ENCODE data around the gene SPI1. TPM values are rescaled to one million over a fixed set of nuclear protein-coding genes. Genes with fewer than 3 reads are reported as not detected.
A peak's percentile ranks its signal among the peaks of the same experiment; 100 is the strongest.

Gene SPI1
- total RNA-seq, 1 donor from 2014 or later = 15.5 TPM

DNA sequence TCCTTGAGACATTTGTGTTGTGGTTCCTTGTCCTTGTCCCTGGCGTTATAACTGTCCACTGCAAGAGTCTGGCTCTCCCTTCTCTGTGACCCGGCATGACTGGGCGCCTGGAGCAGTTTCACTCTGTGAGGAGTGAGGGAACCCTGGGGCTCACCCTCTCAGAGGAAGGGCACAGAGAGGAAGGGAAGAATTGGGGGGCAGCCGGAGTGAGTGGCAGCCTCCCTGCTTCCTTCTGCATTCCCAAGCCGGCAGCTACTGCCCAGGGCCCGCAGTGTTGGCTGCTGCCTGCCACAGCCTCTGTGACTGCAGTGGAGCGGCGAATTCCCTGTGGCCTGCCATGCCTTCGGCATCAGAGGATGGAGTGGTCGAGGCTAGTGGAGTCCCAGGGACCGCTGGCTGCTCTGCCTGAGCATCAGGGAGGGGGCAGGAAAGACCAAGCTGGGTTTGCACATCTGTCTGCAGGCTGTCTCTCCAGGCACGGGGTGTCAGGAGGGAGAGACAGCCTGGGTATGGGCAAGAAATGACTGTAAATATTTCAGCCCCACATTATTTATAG, 48.8 kb downstream of the SPI1 start:
- Histone ChIP-seq H3K36me3 (peaks cover 0 to 43% of the 10 kb centered on the region in 2 donors), H3K4me1 (peaks cover 13% of the 10 kb centered on the region), H3K4me3 (no peak overlapping the region), H3K27ac (no peak overlapping the region), H3K9me3 (no peaks in the 10 kb centered on the region), H3K27me3 (no peaks in the 10 kb centered on the region)
- DNase-seq (ENCODE audit: extremely low spot score in 2 of 2) = peak in 1 of 2 donors; percentile 72
- intact Hi-C loops (cut with DNase I) = no loop called here
- no peak for TF ChIP-seq POLR2AphosphoS5 (IDR thresholded peaks at IDR 0.05; ENCODE audit: insufficient read depth in 1 of 2, low read depth in 1 of 2)
- TF ChIP-seq, protein P1, sequence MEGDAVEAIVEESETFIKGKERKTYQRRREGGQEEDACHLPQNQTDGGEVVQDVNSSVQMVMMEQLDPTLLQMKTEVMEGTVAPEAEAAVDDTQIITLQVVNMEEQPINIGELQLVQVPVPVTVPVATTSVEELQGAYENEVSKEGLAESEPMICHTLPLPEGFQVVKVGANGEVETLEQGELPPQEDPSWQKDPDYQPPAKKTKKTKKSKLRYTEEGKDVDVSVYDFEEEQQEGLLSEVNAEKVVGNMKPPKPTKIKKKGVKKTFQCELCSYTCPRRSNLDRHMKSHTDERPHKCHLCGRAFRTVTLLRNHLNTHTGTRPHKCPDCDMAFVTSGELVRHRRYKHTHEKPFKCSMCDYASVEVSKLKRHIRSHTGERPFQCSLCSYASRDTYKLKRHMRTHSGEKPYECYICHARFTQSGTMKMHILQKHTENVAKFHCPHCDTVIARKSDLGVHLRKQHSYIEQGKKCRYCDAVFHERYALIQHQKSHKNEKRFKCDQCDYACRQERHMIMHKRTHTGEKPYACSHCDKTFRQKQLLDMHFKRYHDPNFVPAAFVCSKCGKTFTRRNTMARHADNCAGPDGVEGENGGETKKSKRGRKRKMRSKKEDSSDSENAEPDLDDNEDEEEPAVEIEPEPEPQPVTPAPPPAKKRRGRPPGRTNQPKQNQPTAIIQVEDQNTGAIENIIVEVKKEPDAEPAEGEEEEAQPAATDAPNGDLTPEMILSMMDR (IDR thresholded peaks at IDR 0.05) = no peak

DNA sequence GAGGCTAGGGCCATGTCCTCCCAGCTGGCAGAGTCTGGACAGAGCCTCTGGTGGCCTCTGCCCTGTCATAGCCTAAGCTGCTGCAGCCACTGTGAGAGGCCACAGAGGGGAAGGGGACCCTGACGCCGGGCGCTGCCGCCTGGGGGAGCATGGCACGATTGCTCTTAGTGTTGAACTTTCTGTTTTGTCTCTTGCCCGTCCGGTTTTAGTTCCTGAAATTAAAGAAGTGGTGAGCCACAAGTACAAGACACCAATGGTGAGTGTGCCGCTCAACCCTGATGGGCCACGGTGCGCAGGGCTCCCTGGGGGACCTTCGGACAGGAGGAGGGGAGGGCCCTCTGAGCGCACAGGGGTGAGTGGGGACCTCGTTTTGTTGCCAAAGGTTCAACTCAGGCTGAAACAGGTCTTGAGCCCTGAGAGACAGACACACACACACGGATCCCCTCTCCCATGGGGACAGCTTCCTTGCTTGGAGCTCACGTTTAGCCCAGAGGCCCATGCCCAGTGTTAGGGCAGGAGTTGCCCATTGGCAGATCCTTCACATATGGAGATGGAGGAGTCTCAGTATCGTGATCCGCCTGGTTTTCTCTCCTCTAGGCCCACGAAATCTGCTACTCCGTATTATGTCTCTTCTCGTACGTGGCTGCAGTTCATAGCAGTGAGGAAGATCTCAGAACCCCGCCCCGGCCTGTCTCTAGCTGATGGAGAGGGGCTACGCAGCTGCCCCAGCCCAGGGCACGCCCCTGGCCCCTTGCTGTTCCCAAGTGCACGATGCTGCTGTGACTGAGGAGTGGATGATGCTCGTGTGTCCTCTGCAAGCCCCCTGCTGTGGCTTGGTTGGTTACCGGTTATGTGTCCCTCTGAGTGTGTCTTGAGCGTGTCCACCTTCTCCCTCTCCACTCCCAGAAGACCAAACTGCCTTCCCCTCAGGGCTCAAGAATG, 49.6 kb downstream of the SPI1 start:
- Histone ChIP-seq H3K4me1 (peaks cover 13% of the 10 kb centered on the region), H3K4me3 (no peak overlapping the region), H3K9me3 (no peaks in the 10 kb centered on the region), H3K27ac (no peak overlapping the region), H3K27me3 (no peaks in the 10 kb centered on the region), H3K36me3 (peaks cover 0 to 43% of the 10 kb centered on the region in 2 donors)
- DNase-seq (ENCODE audit: extremely low spot score in 2 of 2) = peak in 1 of 2 donors; percentile 72
- intact Hi-C loops (cut with DNase I) = no loop called here
- TF ChIP-seq POLR2AphosphoS5 (IDR thresholded peaks at IDR 0.05; ENCODE audit: insufficient read depth in 1 of 2, low read depth in 1 of 2) (no peak), POLR2A (IDR thresholded peaks at IDR 0.05) (no peak)
- TF ChIP-seq, protein P1 (IDR thresholded peaks at IDR 0.05) = no peak

DNA sequence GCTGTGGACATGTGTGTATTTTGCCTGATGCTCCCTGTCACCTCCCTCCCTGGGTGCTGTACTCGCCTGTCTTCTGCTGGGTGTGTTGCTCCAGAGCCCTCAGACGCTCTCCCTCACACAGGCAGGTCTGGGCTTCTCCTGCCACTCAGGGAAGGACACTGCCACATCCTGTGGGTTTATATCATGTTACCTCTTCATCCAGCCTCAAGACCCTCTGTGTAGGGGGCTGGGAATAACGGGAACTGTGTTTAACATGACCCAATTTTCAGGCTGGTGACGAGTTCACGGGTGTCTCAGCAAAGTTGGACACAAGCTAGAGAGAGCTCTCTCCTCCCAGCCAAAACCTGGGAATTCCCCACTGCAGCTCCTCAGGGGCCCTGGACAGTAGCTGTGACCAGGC, 50.4 kb downstream of the SPI1 start:
- DNase-seq (ENCODE audit: extremely low spot score in 2 of 2) = no peak
- peaks cover 0 to 43% of the 10 kb centered on the region in 2 donors for H3K36me3 ChIP-seq
- no peak overlapping the region for H3K4me3 ChIP-seq
- no peak overlapping the region for H3K27ac ChIP-seq
- TF ChIP-seq POLR2A (IDR thresholded peaks at IDR 0.05) (no peak), POLR2AphosphoS5 (IDR thresholded peaks at IDR 0.05; ENCODE audit: insufficient read depth in 1 of 2, low read depth in 1 of 2) (no peak)
- TF ChIP-seq, protein P1 (IDR thresholded peaks at IDR 0.05) = no peak
- peaks cover 13% of the 10 kb centered on the region for H3K4me1 ChIP-seq
- no peaks in the 10 kb centered on the region for H3K27me3 ChIP-seq
- intact Hi-C loops (cut with DNase I) = no loop called here
- no peaks in the 10 kb centered on the region for H3K9me3 ChIP-seq

DNA sequence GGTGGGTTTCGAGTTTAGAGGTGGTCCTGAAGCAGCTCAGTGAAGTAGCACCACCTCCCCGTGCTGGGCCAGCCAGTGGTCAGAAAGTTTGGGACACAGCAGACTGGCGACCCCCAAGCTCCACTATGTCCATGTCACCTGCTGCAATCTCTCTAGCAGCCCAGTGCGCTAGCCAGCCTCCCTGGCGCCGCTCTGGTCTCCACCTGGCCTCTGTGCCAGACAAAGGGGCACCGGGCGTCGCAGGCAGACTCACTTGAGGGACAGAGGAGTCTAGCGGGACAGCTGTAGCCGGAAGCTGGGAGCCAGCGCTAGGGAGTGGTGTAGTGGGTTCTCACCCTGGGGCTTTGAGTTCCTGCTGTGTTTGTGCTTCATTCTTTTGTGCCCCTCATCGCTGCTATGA, 51.3 kb downstream of the SPI1 start:
- DNase-seq (ENCODE audit: extremely low spot score in 2 of 2) = peak in 1 of 2 donors; percentile 72
- Histone ChIP-seq H3K9me3 (no peaks in the 10 kb centered on the region), H3K27me3 (no peaks in the 10 kb centered on the region), H3K4me3 (no peak overlapping the region), H3K27ac (no peak overlapping the region), H3K36me3 (peaks cover 0 to 46% of the 10 kb centered on the region in 2 donors), H3K4me1 (peaks cover 13% of the 10 kb centered on the region)
- intact Hi-C loops (cut with DNase I) = no loop called here
- TF ChIP-seq POLR2AphosphoS5 (IDR thresholded peaks at IDR 0.05; ENCODE audit: insufficient read depth in 1 of 2, low read depth in 1 of 2) = no peak
- TF ChIP-seq, protein P1 (IDR thresholded peaks at IDR 0.05) = no peak
- TF ChIP-seq POLR2A (IDR thresholded peaks at IDR 0.05) = no peak

DNA sequence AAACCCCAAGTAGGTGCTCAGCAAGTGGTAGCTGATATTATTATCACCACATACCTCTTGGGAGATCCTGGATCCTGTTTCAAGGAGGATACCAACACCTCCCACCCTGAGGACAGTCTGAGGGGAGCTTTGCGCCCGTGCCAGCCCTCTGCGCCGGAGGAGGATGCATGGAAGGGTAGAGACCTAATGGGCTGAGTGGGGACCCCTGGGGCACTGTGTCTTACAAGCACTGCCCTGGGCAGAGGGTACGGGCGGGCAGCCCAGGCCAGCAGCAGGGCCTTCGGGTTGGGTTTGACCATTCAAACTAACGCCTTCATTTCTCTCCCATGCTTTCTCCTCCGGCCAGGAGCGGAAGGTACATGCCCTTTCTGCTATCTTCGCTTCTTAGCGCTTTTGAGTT, 52.1 kb downstream of the SPI1 start:
- intact Hi-C loops (cut with DNase I) = no loop called here

More for the DNA sequence above, 52.1 kb downstream of the SPI1 start:
- Histone ChIP-seq H3K36me3 (peaks cover 0 to 50% of the 10 kb centered on the region in 2 donors), H3K9me3 (no peaks in the 10 kb centered on the region), H3K27ac (no peak overlapping the region), H3K27me3 (no peaks in the 10 kb centered on the region), H3K4me1 (peaks cover 13% of the 10 kb centered on the region), H3K4me3 (no peak overlapping the region)
- TF ChIP-seq, protein P1 (IDR thresholded peaks at IDR 0.05) = no peak
- TF ChIP-seq POLR2A (IDR thresholded peaks at IDR 0.05) (no peak), POLR2AphosphoS5 (IDR thresholded peaks at IDR 0.05; ENCODE audit: insufficient read depth in 1 of 2, low read depth in 1 of 2) (no peak)
- DNase-seq (ENCODE audit: extremely low spot score in 2 of 2) = no peak

Measured in vagina (tissue), 2 donors.